ENCODE measurements around the gene SLC1A3.

GRCh38 chr5:36576721-36577120 lies 29.7 kb upstream of the SLC1A3 start:
- TF ChIP-seq CTCF (conservative IDR thresholded peaks at IDR 0.05 in 1 of 2, IDR thresholded peaks at IDR 0.05 in 1 of 2; ENCODE audit: low read depth in 1 of 2, low read length in 2 of 2) (no peak), EZH2 (IDR thresholded peaks at IDR 0.05; ENCODE audit: low read length, missing control alignments) (no peak)

All from fibroblast of lung (primary cell).